SU-DHL-6 (cell line): Measurements from ENCODE around the gene KIRREL1.

ENCODE experiments used
- H2AFZ ChIP-seq: fragments of 200-600 bp; sonication (generic); 2 replicates; pipeline ENCODE4 v1.6.1; 2014; ENCODE audit warnings: low read depth, mild to moderate bottlenecking, moderate library complexity, mixed read lengths, antibody characterized with exemption, low read length; ENCODE audit not compliant: severe bottlenecking
- H3F3A ChIP-seq: fragments of 200-600 bp; shearing (Covaris generic); 2 replicates; pipeline ENCODE4 v1.6.0; 2016; ENCODE audit warnings: antibody characterized with exemption, mild to moderate bottlenecking; ENCODE audit not compliant: insufficient read depth
- H3K27ac ChIP-seq: fragments of 200-600 bp; sonication (generic); 2 replicates; pipeline ENCODE4 v1.5.1; 2016; ENCODE audit warnings: low read depth, mild to moderate bottlenecking, low read length, moderate library complexity, mixed read lengths
- H3K27me3 ChIP-seq: fragments of 200-600 bp; sonication (generic), shearing (Covaris generic); 2 replicates; pipeline ENCODE4 v1.6.0; 2014; ENCODE audit warnings: mild to moderate bottlenecking, low read length
- H3K36me3 ChIP-seq: fragments of 200-600 bp; sonication (generic); 2 replicates; pipeline ENCODE4 v1.6.1; 2014; ENCODE audit warnings: mild to moderate bottlenecking, low read length, mixed read lengths
- H3K4me2 ChIP-seq: fragments of 300-600, 200-600 bp; shearing (Covaris generic), sonication (generic); 2 replicates; pipeline ENCODE4 v1.6.0; 2014; ENCODE audit warnings: low read length, low read depth, mild to moderate bottlenecking; ENCODE audit not compliant: poor library complexity, severe bottlenecking
- H3K4me3 ChIP-seq: fragments of 200-600 bp; sonication (generic); 2 replicates; pipeline ENCODE4 v1.5.1; 2014; ENCODE audit warnings: antibody characterized with exemption, low read length, mild to moderate bottlenecking, mixed read lengths; ENCODE audit not compliant: insufficient read depth, poor library complexity, severe bottlenecking
- H3K79me2 ChIP-seq: fragments of 200-600 bp; sonication (generic); 2 replicates; pipeline ENCODE4 v1.6.1; 2014; ENCODE audit warnings: mild to moderate bottlenecking, low read length, moderate library complexity; ENCODE audit not compliant: insufficient read depth
- H3K9ac ChIP-seq: fragments of 200-600 bp; sonication (generic); 2 replicates; pipeline ENCODE4 v1.7.0; 2014; ENCODE audit warnings: mild to moderate bottlenecking, low read length
- H3K9me2 ChIP-seq: fragments of 200-600 bp; sonication (generic); replicated peaks from 2 replicates; pipeline ENCODE4 v1.6.1; 2014; ENCODE audit warnings: low read length; ENCODE audit not compliant: insufficient read depth
- H3K9me3 ChIP-seq: fragments of 200-600 bp; sonication (generic); 2 replicates; pipeline ENCODE4 v1.6.1; 2014; ENCODE audit warnings: low read length, mixed read lengths; ENCODE audit not compliant: insufficient read depth
- H4K20me1 ChIP-seq: fragments of 200-600 bp; sonication (generic); 2 replicates; pipeline ENCODE4 v1.6.1; 2014; ENCODE audit warnings: low read depth, mild to moderate bottlenecking, antibody characterized with exemption, low read length, moderate library complexity, mixed read lengths
- EZH2phosphoT487 ChIP-seq: fragments of 200-600 bp; sonication (generic), shearing (Covaris generic); conservative IDR thresholded peaks from 2 replicates; pipeline ENCODE4 v1.6.1; 2018; ENCODE audit warnings: mild to moderate bottlenecking, antibody characterized with exemption, low read length, moderate library complexity, mixed read lengths
- TF ChIP-seq, protein P1 (sequence below): fragments of 200-600 bp; sonication (generic); IDR thresholded peaks from one replicate; pipeline ENCODE4 v1.5.1; 2017; ENCODE audit warnings: antibody characterized with exemption, mild to moderate bottlenecking, low read length, moderate library complexity; ENCODE audit not compliant: insufficient read depth, poor library complexity, severe bottlenecking

KIRREL1 gene

DNA sequence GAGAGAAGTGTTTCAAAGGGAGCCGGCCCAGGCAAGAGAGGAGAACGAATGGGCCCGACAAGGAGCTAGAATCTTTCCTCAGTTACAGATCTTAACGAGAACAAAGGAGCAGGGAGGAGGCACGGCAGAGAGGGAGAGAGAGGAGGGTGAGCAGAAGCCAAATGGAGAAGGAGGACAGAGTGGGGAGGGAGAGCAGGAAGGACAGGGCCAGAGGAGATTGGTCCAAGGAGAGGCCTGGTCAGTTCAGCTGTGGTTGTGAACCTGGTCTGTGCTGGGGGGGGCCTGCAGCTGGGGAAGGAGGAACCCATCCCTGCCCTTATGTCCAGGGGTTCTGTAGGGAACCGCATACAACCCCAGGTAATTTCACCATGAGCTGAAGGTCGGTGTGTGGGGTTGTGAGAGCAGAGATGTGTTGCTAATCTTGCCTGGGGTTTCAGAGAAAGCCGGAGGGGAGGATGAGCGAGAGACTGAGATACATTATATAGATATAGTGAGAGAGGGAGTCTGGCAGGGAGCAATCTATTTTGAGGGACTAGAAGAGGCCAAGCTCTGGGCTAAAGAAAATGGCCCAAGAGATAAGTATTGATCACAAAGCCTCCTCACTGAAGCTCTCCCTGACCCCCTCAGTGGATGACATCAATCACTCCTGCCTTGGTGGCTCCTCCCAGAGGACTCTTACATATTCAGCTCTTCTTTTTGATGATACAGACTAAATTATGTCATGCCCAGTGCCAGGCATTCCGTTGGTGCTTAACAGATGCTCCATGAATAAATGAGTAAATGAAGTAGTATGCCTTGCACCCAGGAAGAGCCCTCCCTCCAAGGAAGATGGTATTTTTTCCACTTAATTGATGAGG is 123.1 kb downstream of the KIRREL1 start:
- Histone ChIP-seq H2AFZ (no peak overlapping the region), H3K27me3 (no peaks in the 10 kb centered on the region), H4K20me1 (no peaks in the 10 kb centered on the region), H3K27ac (no peak overlapping the region), H3F3A (no peaks in the 10 kb centered on the region), H3K9ac (no peak overlapping the region), H3K4me2 (no peak overlapping the region), H3K9me3 (no peaks in the 10 kb centered on the region), H3K4me3 (no peak overlapping the region), H3K36me3 (no peaks in the 10 kb centered on the region), H3K79me2 (no peaks in the 10 kb centered on the region), H3K9me2 (no peaks in the 10 kb centered on the region)
- TF ChIP-seq, protein P1, sequence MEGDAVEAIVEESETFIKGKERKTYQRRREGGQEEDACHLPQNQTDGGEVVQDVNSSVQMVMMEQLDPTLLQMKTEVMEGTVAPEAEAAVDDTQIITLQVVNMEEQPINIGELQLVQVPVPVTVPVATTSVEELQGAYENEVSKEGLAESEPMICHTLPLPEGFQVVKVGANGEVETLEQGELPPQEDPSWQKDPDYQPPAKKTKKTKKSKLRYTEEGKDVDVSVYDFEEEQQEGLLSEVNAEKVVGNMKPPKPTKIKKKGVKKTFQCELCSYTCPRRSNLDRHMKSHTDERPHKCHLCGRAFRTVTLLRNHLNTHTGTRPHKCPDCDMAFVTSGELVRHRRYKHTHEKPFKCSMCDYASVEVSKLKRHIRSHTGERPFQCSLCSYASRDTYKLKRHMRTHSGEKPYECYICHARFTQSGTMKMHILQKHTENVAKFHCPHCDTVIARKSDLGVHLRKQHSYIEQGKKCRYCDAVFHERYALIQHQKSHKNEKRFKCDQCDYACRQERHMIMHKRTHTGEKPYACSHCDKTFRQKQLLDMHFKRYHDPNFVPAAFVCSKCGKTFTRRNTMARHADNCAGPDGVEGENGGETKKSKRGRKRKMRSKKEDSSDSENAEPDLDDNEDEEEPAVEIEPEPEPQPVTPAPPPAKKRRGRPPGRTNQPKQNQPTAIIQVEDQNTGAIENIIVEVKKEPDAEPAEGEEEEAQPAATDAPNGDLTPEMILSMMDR = no peak
- TF ChIP-seq EZH2phosphoT487 = no peak

DNA sequence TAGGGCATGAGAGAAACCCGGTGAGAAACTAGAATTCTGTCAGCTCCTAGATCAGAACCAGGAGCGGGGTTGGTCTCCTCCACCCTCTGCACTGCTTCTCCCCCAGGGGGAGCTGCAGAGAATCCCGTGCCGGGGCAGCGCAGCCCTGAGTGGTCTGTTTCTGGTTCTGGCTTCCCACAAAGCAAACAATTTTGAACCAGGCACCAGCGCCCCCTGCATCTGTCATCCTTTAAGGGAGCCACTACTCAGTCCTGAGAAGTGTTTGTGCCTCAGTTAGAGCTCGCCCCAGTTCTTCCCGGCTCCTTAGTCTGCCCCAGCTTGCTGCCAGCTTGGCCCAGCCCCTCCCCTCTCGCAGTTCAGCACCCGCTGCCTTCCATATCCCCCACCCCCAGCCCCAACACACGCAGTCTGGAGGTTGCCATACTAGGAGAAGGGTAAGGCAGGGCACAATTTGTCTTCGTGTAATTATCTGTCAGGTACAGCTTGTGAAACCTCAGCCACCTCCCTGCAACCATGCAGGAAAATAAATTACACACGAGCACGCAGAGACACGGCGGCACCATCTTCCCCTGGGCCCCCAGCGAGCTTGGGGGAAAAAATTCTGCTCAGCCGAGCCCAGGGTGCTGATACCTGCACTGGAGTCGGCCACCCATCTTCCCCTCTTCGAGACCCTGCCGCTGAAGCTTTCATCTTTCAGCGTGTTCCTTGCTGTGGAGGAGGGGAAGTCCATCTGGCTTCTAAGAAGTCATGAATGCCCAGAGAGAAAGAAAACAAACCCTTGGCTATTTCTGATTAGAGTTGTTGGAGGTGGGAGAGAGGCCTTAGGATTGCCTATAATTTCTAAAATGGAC is 124.6 kb downstream of the KIRREL1 start:
- Histone ChIP-seq H3K27ac (no peak overlapping the region), H3K9ac (no peak overlapping the region), H3K9me3 (no peaks in the 10 kb centered on the region), H3F3A (no peaks in the 10 kb centered on the region), H2AFZ (no peak overlapping the region), H3K4me2 (no peak overlapping the region), H3K9me2 (no peaks in the 10 kb centered on the region), H4K20me1 (no peaks in the 10 kb centered on the region), H3K27me3 (no peaks in the 10 kb centered on the region), H3K36me3 (no peaks in the 10 kb centered on the region), H3K79me2 (no peaks in the 10 kb centered on the region), H3K4me3 (no peak overlapping the region)
- TF ChIP-seq, protein P1 = peak; percentile 15
- no peak for TF ChIP-seq EZH2phosphoT487

GRCh38 chr1:158118713-158119402 is 125.4 kb downstream of the KIRREL1 start:
- TF ChIP-seq, protein P1 = no peak
- no peak for TF ChIP-seq EZH2phosphoT487
- Histone ChIP-seq H3K4me2 (no peak overlapping the region), H3K9me3 (no peaks in the 10 kb centered on the region), H3K79me2 (no peaks in the 10 kb centered on the region), H2AFZ (no peak overlapping the region), H3K9ac (no peak overlapping the region), H4K20me1 (no peaks in the 10 kb centered on the region), H3K36me3 (no peaks in the 10 kb centered on the region), H3K27ac (no peak overlapping the region), H3K27me3 (no peaks in the 10 kb centered on the region), H3K4me3 (no peak overlapping the region), H3F3A (no peaks in the 10 kb centered on the region), H3K9me2 (no peaks in the 10 kb centered on the region)
